Measurements from ENCODE around the gene PIP4K2C.
"Not testable (repeated sequence)": the region's sequence is repeated elsewhere in the genome, so short reads cannot be mapped to it uniquely, and the experiment has no call there.

The PIP4K2C gene

DNA sequence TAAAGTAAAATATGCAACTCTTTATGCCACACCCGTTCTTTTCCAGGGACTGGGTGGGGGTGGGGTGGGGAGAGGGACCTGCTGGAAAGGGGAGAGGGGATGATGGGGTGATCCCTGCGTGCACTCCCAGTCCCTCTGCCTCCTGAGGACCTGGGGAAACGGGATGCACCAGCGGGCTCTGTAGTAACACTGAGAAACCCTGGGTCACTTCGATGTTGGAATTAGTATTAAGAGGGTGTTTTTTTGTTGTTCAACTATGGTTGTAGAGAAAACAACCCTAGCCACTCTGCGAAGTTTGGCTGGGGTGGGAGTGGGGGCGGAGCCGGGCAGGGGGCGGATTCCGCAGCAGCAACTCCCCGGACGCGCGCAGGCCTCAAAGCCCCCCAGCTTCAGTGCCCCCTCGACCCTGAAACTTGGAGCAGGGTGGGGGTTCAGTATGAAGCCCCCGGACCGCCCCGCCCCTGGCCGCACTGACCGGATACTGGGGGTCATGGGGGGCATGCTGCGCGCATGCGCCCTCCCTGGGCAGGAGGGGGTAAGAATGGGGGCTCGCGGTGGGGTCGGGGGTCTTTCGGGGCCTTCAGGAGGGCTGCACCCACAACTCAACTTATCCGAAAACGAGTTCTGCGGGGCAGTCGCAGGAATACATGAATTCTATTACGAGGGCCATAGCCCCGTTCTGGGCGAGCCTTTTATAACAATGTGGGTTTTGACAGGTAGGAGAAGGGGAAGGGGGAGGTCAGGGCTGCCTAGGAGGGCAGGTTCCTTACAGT, 19.0 kb downstream of the PIP4K2C start:
- DNase-seq (ENCODE audit: low read depth, low spot score) = no peak

GRCh38 chr12:57610554-57611107, 19.6 kb downstream of the PIP4K2C start:
- DNase-seq (ENCODE audit: low read depth, low spot score) = no peak

- no peak for DNase-seq (ENCODE audit: low read depth, low spot score)
Observed at GRCh38 chr12:57611108-57611826, 20.3 kb downstream of the PIP4K2C start, which contains the start of gene ARHGEF25. ARHGEF25 (plus strand) TSS chr12:57611435; CDS start chr12:57611895, 460 bp downstream.

- no peak for DNase-seq (ENCODE audit: low read depth, low spot score)
Observed at GRCh38 chr12:57611827-57612710, 21.1 kb downstream of the PIP4K2C start.

- no peak for DNase-seq (ENCODE audit: low read depth, low spot score)
Observed at GRCh38 chr12:57612711-57613426, 21.9 kb downstream of the PIP4K2C start.

GRCh38 chr12:57613427-57614109, 22.6 kb downstream of the PIP4K2C start:
- DNase-seq (ENCODE audit: low read depth, low spot score) = no peak

GRCh38 chr12:57614178-57614947, 23.4 kb downstream of the PIP4K2C start:
- no peak for DNase-seq (ENCODE audit: low read depth, low spot score)

DNA sequence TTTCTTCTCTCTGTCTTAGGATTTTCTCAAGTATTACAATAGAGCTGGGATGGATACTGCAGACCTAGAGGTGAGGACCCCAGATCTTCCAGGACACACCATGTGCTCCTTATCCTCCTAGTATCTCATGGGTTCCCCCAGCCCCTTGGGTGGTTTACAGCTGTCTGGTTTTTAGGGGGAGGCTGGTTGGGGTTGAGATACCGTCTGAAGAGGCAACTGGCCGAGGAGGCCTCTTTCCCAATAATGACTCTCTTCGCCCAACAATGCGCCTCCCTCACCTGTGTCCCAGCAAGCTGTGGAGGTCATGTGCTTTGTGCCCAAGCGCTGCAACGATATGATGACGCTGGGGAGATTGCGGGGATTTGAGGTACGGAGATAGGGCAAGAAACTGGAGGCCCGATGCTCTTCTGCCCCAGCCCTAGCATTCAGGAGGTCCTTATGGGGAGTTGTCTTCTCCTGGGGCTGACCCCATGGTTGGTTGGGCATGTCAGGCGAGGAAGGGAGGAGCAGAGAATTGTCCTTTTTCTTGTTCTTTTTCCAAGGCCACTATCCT, 24.0 kb downstream of the PIP4K2C start:
- no peak for DNase-seq (ENCODE audit: low read depth, low spot score)

DNA sequence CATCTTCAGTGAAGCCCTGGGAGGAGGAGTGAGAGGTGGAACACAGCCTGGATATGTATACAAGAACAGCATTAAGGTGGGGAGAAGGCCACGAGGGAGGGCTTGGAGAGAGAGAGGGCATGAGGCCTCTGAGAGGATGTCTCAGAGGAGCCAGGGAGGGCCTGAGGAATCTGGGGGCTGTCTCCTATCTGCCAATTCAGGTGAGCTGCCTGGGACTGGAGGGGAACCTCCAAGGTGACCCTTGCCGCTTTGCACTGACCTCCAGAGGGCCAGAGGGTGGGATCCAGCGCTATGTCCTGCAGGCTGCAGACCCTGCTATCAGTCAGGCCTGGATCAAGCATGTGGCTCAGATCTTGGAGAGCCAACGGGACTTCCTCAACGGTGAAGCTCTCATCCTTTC, 24.6 kb downstream of the PIP4K2C start:
- DNase-seq (ENCODE audit: low read depth, low spot score) = no peak

DNA sequence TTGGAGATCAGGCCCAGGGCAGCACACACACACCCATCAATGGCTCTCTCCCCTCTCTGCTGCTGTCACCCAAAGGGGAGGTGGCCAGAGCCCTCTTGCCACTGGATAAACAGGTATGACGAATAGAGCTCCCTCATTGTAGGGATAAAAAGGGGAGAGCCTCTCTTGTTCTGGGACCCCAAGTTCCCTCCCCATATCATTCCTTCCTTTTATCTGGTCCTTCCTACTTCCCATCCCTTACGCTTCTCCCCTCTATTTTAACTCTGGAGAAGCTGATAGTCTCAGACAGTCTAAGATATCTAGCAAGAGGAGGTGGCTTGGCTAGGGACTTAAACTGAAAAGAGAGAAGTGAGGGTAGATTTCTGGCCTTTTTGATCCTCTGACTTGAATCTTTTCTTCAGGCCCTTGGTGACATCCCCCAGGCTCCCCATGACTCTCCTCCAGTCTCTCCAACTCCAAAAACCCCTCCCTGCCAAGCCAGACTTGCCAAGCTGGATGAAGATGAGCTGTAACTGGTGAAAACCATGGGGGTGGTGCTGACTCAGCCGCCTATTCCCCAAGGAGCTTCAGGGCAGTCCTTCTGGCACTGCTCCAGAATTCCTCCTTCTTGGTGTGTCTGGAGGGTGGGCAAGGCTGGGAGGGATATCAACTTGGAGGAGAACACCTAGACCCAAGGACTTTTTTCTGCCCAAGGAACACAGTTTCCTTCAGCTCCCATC, 25.6 kb downstream of the PIP4K2C start:
- no peak for DNase-seq (ENCODE audit: low read depth, low spot score)

DNA sequence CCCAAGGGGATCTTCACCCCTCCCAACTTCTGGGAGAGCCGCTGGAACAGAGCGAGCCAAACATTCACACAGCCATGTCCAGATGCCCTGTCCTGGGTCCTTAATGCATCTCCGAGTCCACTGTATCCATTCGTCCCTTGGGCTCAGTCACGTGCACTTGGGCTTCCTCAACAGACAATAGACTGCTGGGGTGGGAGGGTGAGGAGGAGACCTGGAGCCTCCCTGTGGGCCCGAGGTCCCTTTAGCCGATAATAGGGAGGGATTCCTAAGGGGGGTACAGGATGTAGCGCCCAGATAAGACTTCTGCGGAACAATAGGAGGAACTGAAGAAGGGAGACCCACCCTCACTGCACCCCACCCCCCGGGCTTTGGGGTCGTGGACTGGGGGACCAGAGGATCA, 26.9 kb downstream of the PIP4K2C start:
- no peak for DNase-seq (ENCODE audit: low read depth, low spot score)

GRCh38 chr12:57618431-57618830, 27.4 kb downstream of the PIP4K2C start:
- not testable (repeated sequence) for DNase-seq (ENCODE audit: low read depth, low spot score)

DNA sequence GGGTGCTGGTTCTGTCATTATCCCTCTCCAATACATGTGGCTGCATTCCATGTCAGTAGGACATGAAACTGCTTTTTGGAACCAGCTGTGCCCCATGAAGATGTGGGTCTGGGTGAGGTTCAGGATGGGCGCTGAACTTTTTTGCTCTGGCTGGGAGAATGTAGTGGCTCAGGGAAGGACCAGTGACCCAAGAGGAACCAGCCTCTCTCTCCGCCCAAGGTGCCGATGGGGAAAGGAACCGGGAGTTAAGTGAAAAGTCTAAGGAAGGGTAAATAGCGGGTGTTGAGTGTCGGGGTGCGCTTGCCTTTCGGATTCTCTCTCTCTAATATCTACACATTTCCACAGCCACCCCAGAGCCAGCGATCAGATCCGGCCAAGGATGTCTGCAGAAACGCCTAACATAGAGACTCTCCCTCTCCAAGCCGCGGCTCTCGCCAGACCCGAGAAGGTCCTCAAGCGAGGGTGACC, 28.0 kb downstream of the PIP4K2C start:
- no peak for DNase-seq (ENCODE audit: low read depth, low spot score)

- DNase-seq (ENCODE audit: low read depth, low spot score) = no peak
Observed at GRCh38 chr12:57619434-57620244, 28.6 kb downstream of the PIP4K2C start.

DNA sequence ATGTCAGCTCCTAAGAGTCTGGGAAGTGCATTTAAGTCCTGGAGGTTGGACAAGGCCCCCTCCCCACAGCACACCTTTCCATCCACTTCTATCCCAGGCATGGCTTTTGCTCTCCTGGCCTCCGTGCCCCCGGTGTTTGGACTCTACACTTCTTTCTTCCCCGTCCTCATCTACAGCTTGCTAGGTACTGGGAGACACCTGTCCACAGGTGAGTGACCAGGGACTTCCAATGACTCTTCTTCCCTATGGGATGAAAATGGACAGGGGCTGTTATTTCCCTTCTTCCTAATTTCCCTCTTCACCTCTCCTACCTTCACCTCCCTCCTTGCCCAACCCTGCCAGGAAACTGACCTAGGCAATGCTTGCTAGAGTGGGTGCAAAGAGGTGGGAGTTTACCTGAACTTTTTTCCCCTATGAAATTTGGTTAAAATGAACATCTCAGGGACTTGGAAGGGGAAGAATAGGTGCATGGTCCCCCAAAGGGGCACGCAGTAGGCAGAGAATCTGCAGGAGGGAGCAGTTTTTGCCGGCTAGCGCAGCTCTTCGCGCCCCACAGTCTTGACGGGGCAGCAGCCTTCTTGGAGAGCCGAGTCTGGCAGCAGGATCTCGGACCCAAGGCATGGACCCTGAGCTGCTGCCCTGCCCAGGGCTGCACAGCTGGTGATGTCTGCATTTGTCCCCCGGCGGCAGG, 29.4 kb downstream of the PIP4K2C start:
- DNase-seq (ENCODE audit: low read depth, low spot score) = no peak

DNA sequence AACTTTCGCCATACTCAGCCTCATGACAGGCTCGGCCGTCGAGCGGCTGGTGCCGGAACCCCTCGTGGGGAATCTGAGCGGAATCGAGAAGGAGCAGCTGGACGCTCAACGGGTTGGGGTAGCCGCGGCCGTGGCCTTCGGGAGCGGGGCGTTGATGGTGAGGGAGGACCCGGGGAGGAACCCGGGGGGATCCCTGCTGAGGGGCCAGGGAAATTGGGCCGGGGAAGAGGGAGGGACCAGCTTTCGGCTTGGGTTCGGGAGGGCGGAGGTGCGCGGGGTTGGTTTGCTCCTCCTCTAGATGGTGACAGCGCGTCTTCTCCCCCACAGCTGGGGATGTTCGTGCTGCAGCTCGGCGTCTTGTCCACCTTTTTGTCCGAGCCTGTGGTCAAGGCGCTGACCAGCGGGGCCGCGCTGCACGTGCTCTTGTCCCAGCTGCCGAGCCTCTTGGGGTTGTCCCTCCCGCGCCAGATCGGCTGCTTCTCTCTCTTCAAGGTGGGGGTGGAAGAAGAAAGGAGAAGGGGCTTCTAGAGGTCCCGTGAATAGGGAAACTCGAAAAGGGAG, 30.0 kb downstream of the PIP4K2C start:
- no peak for DNase-seq (ENCODE audit: low read depth, low spot score)

Data from smooth muscle cell of the brain vasculature (primary cell).